K562 (cell line): ENCODE measurements around the gene SH2D3A. TPM values are rescaled to one million over a fixed set of nuclear protein-coding genes. Genes with fewer than 3 reads are reported as not detected.

Experiments used
- BRCA1 ChIP-seq, 2 experiments: fragments of 450-650 bp in 1 of 2; sonication (generic) in 1 of 2; formaldehyde crosslinking in 1 of 2; IDR thresholded peaks; 2 replicates each; pipeline versions ENCODE4 v1.5.0 to v1.6.1; 2017 to 2020; ENCODE audit warnings: mild to moderate bottlenecking in 1 of 2, missing genetic modification reagents in 1 of 2
- E2F3 ChIP-seq: fragments of 250-450 bp; sonication (Bioruptor Pico); IDR thresholded peaks from 2 replicates; pipeline ENCODE4 v1.4.0; 2020; ENCODE audit warnings: mild to moderate bottlenecking
- FOXJ2 ChIP-seq: fragments of 200-800 bp; sonication (Bioruptor generic); IDR thresholded peaks from 2 replicates; pipeline ENCODE4 v1.6.1; 2016; ENCODE audit warnings: missing genetic modification characterization, missing compliant biosample characterization
- GABPA ChIP-seq: fragments of 200-800 bp; sonication (Bioruptor generic); conservative IDR thresholded peaks from 2 replicates; pipeline ENCODE4 v1.6.1; 2016; ENCODE audit warnings: low read depth, missing genetic modification characterization, missing compliant biosample characterization
- HDAC6 ChIP-seq: IDR thresholded peaks from 2 replicates; pipeline ENCODE4 v1.6.1; 2012; ENCODE audit warnings: low read depth, mild to moderate bottlenecking, control low read depth, inconsistent platforms, low read length, moderate library complexity
- NCOA4 ChIP-seq: fragments of 450-650 bp; IDR thresholded peaks from 2 replicates; pipeline ENCODE4 v1.6.1; 2018; ENCODE audit warnings: mild to moderate bottlenecking; ENCODE audit not compliant: partially characterized antibody
- RCOR1 ChIP-seq, 2 experiments: IDR thresholded peaks; 2 replicates each; pipeline ENCODE4 v1.6.1; 2012; ENCODE audit warnings: low read depth in 2 of 2, low read length in 2 of 2, borderline replicate concordance in 1 of 2, improper control_type of control experiment in 1 of 2
- SNIP1 ChIP-seq: fragments of 450-650 bp; IDR thresholded peaks from 2 replicates; pipeline ENCODE4 v1.7.1; 2017; ENCODE audit warnings: low read depth, mild to moderate bottlenecking
- TEAD2 ChIP-seq: fragments of 450-650 bp; IDR thresholded peaks from 2 replicates; pipeline ENCODE4 v1.6.1; 2016; ENCODE audit warnings: missing genetic modification characterization, control low read depth, missing compliant biosample characterization
- ZBTB7A ChIP-seq: IDR thresholded peaks from 2 replicates; pipeline ENCODE4 v1.6.1; 2011; ENCODE audit warnings: low read depth, mild to moderate bottlenecking, low read length, moderate library complexity, borderline replicate concordance; ENCODE audit not compliant: control insufficient read depth
- ZKSCAN3 ChIP-seq: fragments of 250-450 bp; sonication (Bioruptor Pico); IDR thresholded peaks from 2 replicates; pipeline ENCODE4 v1.4.0; 2020
- polyA plus RNA-seq, 8 experiments: library from polyadenylated mRNA; depleted of rRNA in 4 of 8; stranded (reverse) in 5 of 8; unstranded in 3 of 8; fragments of >200 nt; fragmentation: Nextera tagmentation in 2 of 8; fragmentation: Illumina TruSeq in 1 of 8; extraction: Ambion mirVana in 2 of 8; extraction: Trizol in 1 of 8; gene quantifications; 2 replicates each; pipeline versions ENCODE4 v1.2.1 to v1.2.3, GENCODE V29; 2011 to 2014; ENCODE audit warnings: inconsistent platforms in 1 of 8, missing spikeins in 1 of 8
- total RNA-seq, 7 experiments: library from RNA; depleted of rRNA in 6 of 7; stranded (reverse); fragments of >200 nt in 6 of 7; fragmentation: Illumina TruSeq in 2 of 7; extraction: Trizol in 2 of 7; gene quantifications; 2 replicates each; pipeline versions ENCODE4 v1.2.1 to v1.2.3, GENCODE V29; 2011 to 2021; ENCODE audit warnings: low replicate concordance in 1 of 7
- TF ChIP-seq, protein P1 (sequence below): IDR thresholded peaks from 3 replicates; pipeline ENCODE4 v1.6.1; 2011; ENCODE audit warnings: borderline replicate concordance, mild to moderate bottlenecking; ENCODE audit not compliant: insufficient read length, insufficient read depth
- TF ChIP-seq, protein P2 (sequence below): fragments of 250-450 bp; sonication (Bioruptor Pico); IDR thresholded peaks from 2 replicates; pipeline ENCODE4 v1.8.0; 2022; ENCODE audit warnings: inconsistent platforms, mild to moderate bottlenecking, moderate library complexity, borderline replicate concordance

SH2D3A gene
- total and polyA plus RNA-seq, 9 of the 15 experiments (the other 6 are each of a cell fraction or from before 2014, with no cell fraction given): 0.75 to 26.3 (median 8.9) TPM

DNA sequence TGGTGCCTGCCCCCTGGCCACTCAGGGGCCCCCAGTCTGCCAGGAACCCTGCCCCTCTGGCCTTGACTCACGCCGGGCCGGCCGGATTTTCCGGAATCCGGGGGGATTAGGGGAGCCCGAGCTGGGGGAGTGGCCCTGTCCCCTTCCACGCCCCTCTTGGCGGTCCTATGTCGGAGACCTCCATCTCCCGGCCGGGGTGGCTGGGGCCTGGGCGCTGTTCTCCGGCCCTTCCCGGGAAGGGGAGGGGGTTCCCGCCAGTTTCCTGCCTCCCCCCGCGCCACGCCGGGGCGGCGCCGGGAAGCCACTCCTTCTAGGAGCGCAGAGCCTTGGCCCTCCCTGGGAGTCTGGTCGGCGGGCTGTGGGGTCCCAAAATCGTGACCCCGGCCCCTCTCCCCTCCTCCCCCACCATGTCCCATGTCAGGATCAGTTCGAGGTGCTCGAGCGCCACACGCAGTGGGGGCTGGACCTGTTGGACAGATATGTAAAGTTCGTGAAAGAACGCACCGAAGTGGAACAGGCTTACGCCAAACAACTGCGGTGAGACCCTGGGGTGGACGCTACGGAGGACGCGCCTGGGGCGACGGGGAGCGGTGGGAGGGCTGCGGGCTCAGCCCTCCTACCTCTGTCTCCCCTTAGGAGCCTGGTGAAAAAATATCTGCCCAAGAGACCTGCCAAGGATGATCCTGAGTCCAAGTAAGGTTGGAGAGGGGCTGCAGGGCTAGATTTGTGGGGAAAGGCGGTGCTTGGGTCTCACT is 26.5 kb downstream of the SH2D3A start (continued):
- TF ChIP-seq ZKSCAN3 (CRISPR knock-in tag) (no peak), ZBTB7A (peak; percentile 16), RCOR1 (IDR thresholded peaks at IDR 0.05; ENCODE audit: borderline replicate concordance in 1 of 2, low read depth in 2 of 2, low read length in 2 of 2) (no peak), NCOA4 (no peak), BRCA1 (IDR thresholded peaks at IDR 0.05) (no peak), BRCA1 (CRISPR knock-in tag; IDR thresholded peaks at IDR 0.05) (no peak), TEAD2 (no peak), E2F3 (peak; percentile 79), GABPA (tag) (peak; percentile 69; the same call in 1 of the 2 replicates), SNIP1 (no peak), FOXJ2 (tag) (no peak), HDAC6 (no peak)
- TF ChIP-seq, protein P1, sequence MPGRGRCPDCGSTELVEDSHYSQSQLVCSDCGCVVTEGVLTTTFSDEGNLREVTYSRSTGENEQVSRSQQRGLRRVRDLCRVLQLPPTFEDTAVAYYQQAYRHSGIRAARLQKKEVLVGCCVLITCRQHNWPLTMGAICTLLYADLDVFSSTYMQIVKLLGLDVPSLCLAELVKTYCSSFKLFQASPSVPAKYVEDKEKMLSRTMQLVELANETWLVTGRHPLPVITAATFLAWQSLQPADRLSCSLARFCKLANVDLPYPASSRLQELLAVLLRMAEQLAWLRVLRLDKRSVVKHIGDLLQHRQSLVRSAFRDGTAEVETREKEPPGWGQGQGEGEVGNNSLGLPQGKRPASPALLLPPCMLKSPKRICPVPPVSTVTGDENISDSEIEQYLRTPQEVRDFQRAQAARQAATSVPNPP: no peak
- TF ChIP-seq, protein P2, sequence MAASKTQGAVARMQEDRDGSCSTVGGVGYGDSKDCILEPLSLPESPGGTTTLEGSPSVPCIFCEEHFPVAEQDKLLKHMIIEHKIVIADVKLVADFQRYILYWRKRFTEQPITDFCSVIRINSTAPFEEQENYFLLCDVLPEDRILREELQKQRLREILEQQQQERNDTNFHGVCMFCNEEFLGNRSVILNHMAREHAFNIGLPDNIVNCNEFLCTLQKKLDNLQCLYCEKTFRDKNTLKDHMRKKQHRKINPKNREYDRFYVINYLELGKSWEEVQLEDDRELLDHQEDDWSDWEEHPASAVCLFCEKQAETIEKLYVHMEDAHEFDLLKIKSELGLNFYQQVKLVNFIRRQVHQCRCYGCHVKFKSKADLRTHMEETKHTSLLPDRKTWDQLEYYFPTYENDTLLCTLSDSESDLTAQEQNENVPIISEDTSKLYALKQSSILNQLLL (CRISPR knock-in tag): no peak
